ENCODE data around the gene NAV2.

The NAV2 gene

GRCh38 chr11:19672586-19673206 is 39.9 kb upstream of the NAV2 start:
- in situ Hi-C loops (cut with MboI; ENCODE audit: low sequenced_read_pairs, unreplicated experiment) = no loop called here
- no peak for TF ChIP-seq CTCF (IDR thresholded peaks at IDR 0.05; ENCODE audit: borderline replicate concordance, control extremely low read depth, extremely low read depth, insufficient read depth, missing control alignments)
- DNase-seq (ENCODE audit: low spot score) = no peak

- no peak for TF ChIP-seq CTCF (IDR thresholded peaks at IDR 0.05; ENCODE audit: borderline replicate concordance, control extremely low read depth, extremely low read depth, insufficient read depth, missing control alignments)
- DNase-seq (ENCODE audit: low spot score) = no peak
- in situ Hi-C loops (cut with MboI; ENCODE audit: low sequenced_read_pairs, unreplicated experiment) = no loop called here
Observed at GRCh38 chr11:19673924-19674729, 38.5 kb upstream of the NAV2 start.

GRCh38 chr11:19674836-19675235 is 37.8 kb upstream of the NAV2 start:
- DNase-seq (ENCODE audit: low spot score) = no peak
- in situ Hi-C loops (cut with MboI; ENCODE audit: low sequenced_read_pairs, unreplicated experiment) = no loop called here

GRCh38 chr11:19675397-19675796 is 37.2 kb upstream of the NAV2 start:
- no peak for DNase-seq (ENCODE audit: low spot score)
- TF ChIP-seq CTCF (IDR thresholded peaks at IDR 0.05; ENCODE audit: borderline replicate concordance, control extremely low read depth, extremely low read depth, insufficient read depth, missing control alignments) = no peak
- in situ Hi-C loops (cut with MboI; ENCODE audit: low sequenced_read_pairs, unreplicated experiment) = no loop called here

More at GRCh38 chr11:19674836-19675235, 37.8 kb upstream of the NAV2 start:
- no peak for TF ChIP-seq CTCF (IDR thresholded peaks at IDR 0.05; ENCODE audit: borderline replicate concordance, control extremely low read depth, extremely low read depth, insufficient read depth, missing control alignments)

- in situ Hi-C loops (cut with MboI; ENCODE audit: low sequenced_read_pairs, unreplicated experiment) = no loop called here
- no peak for DNase-seq (ENCODE audit: low spot score)
- TF ChIP-seq CTCF (IDR thresholded peaks at IDR 0.05; ENCODE audit: borderline replicate concordance, control extremely low read depth, extremely low read depth, insufficient read depth, missing control alignments) = no peak
Observed at GRCh38 chr11:19676475-19677380, 35.9 kb upstream of the NAV2 start.

GRCh38 chr11:19677381-19678080 is 35.1 kb upstream of the NAV2 start:
- no peak for TF ChIP-seq CTCF (IDR thresholded peaks at IDR 0.05; ENCODE audit: borderline replicate concordance, control extremely low read depth, extremely low read depth, insufficient read depth, missing control alignments)
- in situ Hi-C loops (cut with MboI; ENCODE audit: low sequenced_read_pairs, unreplicated experiment) = no loop called here
- no peak for DNase-seq (ENCODE audit: low spot score)
